Measurements from ENCODE around the gene DIRAS3. TPM values are rescaled to one million over a fixed set of nuclear protein-coding genes. Genes with fewer than 3 reads are reported as not detected.

Gene DIRAS3
- total and polyA plus RNA-seq, 12 donors: 7.6 to 34.7 (median 18.9) TPM

DNA sequence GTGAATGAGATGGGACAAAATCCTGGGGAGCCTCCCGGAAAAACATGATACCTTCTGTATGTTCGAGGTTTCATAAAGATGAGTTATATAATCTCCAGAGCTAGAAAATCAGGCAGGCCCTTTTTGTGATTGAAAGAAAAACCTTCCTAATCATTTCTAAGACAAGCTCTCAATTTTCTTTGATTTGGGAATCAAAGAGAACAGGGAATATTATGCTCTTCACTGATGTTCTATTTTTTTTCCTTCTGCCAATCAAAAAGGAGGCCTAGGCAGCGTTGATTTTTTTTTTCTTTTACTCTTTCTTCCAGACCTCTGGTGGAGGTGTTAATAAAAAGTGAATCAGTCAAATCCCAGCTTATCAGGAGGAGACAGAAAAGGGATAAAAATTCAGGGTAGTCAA is 34.5 kb downstream of the DIRAS3 start:
- Histone ChIP-seq H3K27ac (no peak overlapping the region), H3K4me3 (no peak overlapping the region), H3K27me3 (no peaks in the 10 kb centered on the region), H3K4me1 (replicated peaks in 1 of 2) (no peaks in the 10 kb centered on the region), H3K36me3 (replicated peaks in 1 of 2) (no peaks in the 10 kb centered on the region), H3K9me3 (replicated peaks in 1 of 3) (no peaks in the 10 kb centered on the region)
- no peak for TF ChIP-seq POLR2A (IDR thresholded peaks at IDR 0.05)
- TF ChIP-seq, protein P1, sequence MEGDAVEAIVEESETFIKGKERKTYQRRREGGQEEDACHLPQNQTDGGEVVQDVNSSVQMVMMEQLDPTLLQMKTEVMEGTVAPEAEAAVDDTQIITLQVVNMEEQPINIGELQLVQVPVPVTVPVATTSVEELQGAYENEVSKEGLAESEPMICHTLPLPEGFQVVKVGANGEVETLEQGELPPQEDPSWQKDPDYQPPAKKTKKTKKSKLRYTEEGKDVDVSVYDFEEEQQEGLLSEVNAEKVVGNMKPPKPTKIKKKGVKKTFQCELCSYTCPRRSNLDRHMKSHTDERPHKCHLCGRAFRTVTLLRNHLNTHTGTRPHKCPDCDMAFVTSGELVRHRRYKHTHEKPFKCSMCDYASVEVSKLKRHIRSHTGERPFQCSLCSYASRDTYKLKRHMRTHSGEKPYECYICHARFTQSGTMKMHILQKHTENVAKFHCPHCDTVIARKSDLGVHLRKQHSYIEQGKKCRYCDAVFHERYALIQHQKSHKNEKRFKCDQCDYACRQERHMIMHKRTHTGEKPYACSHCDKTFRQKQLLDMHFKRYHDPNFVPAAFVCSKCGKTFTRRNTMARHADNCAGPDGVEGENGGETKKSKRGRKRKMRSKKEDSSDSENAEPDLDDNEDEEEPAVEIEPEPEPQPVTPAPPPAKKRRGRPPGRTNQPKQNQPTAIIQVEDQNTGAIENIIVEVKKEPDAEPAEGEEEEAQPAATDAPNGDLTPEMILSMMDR (IDR thresholded peaks at IDR 0.05): no peak
- WGBS, 4 donors: 84 to 96% (median 92%) methylated on average over 3 of the region's 3 CpGs
- no peak for DNase-seq
- intact Hi-C loops (cut with DNase I): no loop called here

DNA sequence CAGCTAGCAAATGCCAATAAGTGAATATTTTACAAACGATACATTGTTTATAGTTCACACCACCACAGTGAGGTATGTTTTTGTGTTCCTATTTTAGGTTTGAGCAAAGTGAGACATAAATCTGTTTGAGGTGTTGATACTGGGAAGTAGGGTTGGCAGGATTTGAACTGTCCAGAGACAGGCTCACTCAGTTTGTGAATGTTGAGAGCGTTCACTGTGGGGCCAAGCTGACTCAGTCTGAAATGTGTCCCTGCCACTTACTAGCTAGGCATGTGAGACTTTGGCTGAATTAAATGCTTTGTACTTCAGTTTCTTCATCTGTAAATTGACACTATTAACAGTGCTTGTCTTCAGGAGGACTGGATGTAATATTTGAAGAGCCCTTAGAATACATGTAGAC is 35.1 kb downstream of the DIRAS3 start:
- WGBS, 4 donors: 81 to 100% (median 88%) methylated on average over 2 of the region's 2 CpGs
- H3K4me3 ChIP-seq: no peak overlapping the region
- H3K27me3 ChIP-seq: no peaks in the 10 kb centered on the region
- no peak for TF ChIP-seq POLR2A (IDR thresholded peaks at IDR 0.05)
- TF ChIP-seq, protein P1 (IDR thresholded peaks at IDR 0.05): no peak
- intact Hi-C loops (cut with DNase I): no loop called here
- no peak overlapping the region for H3K27ac ChIP-seq
- H3K36me3 ChIP-seq (replicated peaks in 1 of 2): no peaks in the 10 kb centered on the region
- no peaks in the 10 kb centered on the region for H3K9me3 ChIP-seq (replicated peaks in 1 of 3)
- H3K4me1 ChIP-seq (replicated peaks in 1 of 2): no peaks in the 10 kb centered on the region
- no peak for DNase-seq

DNA sequence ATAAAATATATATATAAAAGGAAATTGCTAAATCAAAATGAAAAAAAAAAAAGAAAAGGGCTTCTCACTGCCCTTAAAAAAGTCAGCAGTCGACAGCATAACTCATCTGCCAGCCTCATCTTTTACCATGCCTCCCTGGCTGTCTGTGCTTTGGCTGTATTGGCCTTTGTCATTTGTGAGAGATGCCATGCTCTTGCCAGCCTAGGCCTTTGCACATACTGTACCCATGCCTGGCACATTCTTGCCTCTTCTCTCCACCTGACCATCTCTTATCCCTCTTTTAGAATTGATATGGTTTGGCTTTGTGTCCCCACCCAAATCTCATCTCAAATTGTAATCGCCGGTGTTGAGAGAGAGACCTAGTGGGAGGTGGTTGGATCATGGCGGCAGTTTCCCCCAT is 37.1 kb downstream of the DIRAS3 start:
- TF ChIP-seq, protein P1 (IDR thresholded peaks at IDR 0.05): no peak
- no peak for TF ChIP-seq POLR2A (IDR thresholded peaks at IDR 0.05)
- Histone ChIP-seq H3K4me3 (no peak overlapping the region), H3K27ac (no peak overlapping the region), H3K36me3 (replicated peaks in 1 of 2) (no peaks in the 10 kb centered on the region), H3K9me3 (replicated peaks in 1 of 3) (no peaks in the 10 kb centered on the region), H3K27me3 (no peaks in the 10 kb centered on the region), H3K4me1 (replicated peaks in 1 of 2) (no peaks in the 10 kb centered on the region)
- DNase-seq: no peak
- 94 to 98% (median 96%) methylated on average over 4 of the region's 4 CpGs for WGBS, 4 donors
- intact Hi-C loops (cut with DNase I): loop anchor here (5.0 kb wide), 2 partner anchors 156 to 161 kb away; no protein-coding TSS in a partner anchor

DNA sequence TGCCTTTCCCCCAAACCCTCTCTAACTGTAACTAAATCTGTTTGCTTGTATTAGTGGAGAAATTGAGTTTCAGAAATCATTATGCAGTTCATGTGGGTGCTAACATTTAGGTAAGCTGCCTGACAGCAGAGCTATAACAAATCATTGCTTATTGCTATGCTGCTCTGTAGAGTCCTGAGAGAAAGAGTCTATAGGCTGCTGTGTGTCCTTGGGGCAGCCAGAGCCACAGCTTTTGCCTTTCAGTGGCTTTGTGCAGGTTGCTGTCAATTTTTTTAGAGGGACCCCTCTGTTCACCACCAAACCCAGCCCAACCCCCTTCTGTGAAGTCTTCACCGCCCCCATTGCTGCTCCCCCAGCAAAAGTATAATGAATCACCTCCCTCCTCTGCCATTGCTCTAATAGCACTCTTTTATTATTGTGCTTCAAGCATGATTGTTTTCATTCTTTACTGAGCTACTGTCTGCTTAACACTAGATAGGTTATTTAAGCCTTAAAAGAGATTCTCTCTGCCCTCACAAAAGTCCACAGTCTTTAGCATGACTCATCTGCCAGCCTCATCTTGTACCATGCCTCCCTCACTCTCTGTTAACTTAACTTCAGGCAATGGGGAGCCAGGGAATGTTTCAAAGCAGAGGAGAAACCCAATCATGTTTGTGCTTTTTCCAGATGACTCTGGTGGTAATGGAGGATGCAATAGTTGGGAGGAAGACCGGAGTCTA is 38.6 kb downstream of the DIRAS3 start:
- H3K27me3 ChIP-seq: no peaks in the 10 kb centered on the region
- WGBS, 4 donors: 92 to 95% (median 94%) methylated on average over 2 of the region's 2 CpGs
- intact Hi-C loops (cut with DNase I): loop anchor here (5.0 kb wide), 2 partner anchors 155 to 160 kb away; no protein-coding TSS in a partner anchor
- no peak overlapping the region for H3K27ac ChIP-seq
- no peaks in the 10 kb centered on the region for H3K36me3 ChIP-seq (replicated peaks in 1 of 2)
- H3K4me1 ChIP-seq (replicated peaks in 1 of 2): no peaks in the 10 kb centered on the region
- TF ChIP-seq, protein P1 (IDR thresholded peaks at IDR 0.05): no peak
- TF ChIP-seq POLR2A (IDR thresholded peaks at IDR 0.05): no peak
- H3K9me3 ChIP-seq (replicated peaks in 1 of 3): no peaks in the 10 kb centered on the region
- no peak for DNase-seq
- no peak overlapping the region for H3K4me3 ChIP-seq

Measured in adrenal gland (tissue), 12 donors.